Measurements from ENCODE around the gene BHLHE40.

DNA sequence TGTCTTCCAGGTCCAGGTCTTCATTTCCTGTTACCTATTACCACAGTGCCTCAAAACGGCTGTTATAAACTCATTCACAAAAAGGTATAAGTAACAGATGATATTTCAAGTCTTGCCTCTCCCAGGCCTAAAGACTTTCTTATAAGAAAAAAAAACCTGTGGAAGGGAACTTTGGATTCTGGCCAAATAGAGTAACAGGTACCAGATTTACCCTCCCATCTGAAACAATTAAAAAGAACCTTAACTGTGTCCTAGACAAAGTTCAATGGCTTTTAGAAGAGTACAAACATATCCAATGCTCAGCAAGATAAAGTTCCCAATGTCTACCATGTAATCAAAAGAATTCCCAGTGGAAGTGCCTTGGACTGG is 22.6 kb downstream of the BHLHE40 start:
- no peak for TF ChIP-seq POLR2A (IDR thresholded peaks at IDR 0.05)
- TF ChIP-seq, protein P1, sequence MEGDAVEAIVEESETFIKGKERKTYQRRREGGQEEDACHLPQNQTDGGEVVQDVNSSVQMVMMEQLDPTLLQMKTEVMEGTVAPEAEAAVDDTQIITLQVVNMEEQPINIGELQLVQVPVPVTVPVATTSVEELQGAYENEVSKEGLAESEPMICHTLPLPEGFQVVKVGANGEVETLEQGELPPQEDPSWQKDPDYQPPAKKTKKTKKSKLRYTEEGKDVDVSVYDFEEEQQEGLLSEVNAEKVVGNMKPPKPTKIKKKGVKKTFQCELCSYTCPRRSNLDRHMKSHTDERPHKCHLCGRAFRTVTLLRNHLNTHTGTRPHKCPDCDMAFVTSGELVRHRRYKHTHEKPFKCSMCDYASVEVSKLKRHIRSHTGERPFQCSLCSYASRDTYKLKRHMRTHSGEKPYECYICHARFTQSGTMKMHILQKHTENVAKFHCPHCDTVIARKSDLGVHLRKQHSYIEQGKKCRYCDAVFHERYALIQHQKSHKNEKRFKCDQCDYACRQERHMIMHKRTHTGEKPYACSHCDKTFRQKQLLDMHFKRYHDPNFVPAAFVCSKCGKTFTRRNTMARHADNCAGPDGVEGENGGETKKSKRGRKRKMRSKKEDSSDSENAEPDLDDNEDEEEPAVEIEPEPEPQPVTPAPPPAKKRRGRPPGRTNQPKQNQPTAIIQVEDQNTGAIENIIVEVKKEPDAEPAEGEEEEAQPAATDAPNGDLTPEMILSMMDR (IDR thresholded peaks at IDR 0.05), result no peak
- TF ChIP-seq POLR2AphosphoS5 (IDR thresholded peaks at IDR 0.05), result no peak
